GM21619 (cell line): Measurements from ENCODE around the gene PODXL2.

Source experiments
- ATAC-seq: cut with Tn5 transposase; IDR thresholded peaks from one replicate; pipeline ENCODE4 v1.9.1; 2021; ENCODE audit not compliant: unreplicated experiment

Gene PODXL2

GRCh38 chr3:127720161-127720823, 91.3 kb downstream of the PODXL2 start:
- no peak for ATAC-seq

GRCh38 chr3:127720985-127721935, 92.3 kb downstream of the PODXL2 start:
- ATAC-seq, result no peak

GRCh38 chr3:127722091-127722784, 93.3 kb downstream of the PODXL2 start:
- no peak for ATAC-seq
